GM10266 (cell line): ENCODE results near the gene VAV1.

Experiments
- DNase-seq: peaks from one replicate; pipeline ENCODE4 v3.0.0; 2012; ENCODE audit errors: extremely low spot score
- TF ChIP-seq, protein P1 (sequence below): IDR thresholded peaks from 2 replicates; pipeline ENCODE4 v1.5.1; 2012; ENCODE audit warnings: mild to moderate bottlenecking, low read depth; ENCODE audit not compliant: control insufficient read depth, insufficient read depth; ENCODE audit errors: missing control alignments

VAV1 gene

DNA sequence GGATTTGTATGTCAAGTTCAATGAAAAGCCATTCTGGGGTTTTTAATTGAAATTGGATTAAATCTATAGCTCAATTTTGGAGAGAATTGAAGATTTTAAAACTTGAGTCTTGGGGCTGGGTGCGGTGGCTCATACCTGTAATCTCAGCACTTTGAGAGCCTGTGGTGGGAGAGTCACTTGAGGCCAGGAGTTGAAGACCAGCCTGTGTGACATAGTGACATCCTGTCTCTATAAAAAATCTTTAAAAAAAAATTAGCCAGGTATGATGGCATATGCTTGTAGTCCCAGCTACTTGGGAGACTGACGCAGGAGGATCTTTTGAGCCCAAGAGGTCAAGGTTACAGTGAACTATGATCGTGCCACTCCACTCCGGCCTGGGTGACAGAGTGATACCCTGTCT is 41.2 kb downstream of the VAV1 start:
- no peak for DNase-seq
- TF ChIP-seq, protein P1, sequence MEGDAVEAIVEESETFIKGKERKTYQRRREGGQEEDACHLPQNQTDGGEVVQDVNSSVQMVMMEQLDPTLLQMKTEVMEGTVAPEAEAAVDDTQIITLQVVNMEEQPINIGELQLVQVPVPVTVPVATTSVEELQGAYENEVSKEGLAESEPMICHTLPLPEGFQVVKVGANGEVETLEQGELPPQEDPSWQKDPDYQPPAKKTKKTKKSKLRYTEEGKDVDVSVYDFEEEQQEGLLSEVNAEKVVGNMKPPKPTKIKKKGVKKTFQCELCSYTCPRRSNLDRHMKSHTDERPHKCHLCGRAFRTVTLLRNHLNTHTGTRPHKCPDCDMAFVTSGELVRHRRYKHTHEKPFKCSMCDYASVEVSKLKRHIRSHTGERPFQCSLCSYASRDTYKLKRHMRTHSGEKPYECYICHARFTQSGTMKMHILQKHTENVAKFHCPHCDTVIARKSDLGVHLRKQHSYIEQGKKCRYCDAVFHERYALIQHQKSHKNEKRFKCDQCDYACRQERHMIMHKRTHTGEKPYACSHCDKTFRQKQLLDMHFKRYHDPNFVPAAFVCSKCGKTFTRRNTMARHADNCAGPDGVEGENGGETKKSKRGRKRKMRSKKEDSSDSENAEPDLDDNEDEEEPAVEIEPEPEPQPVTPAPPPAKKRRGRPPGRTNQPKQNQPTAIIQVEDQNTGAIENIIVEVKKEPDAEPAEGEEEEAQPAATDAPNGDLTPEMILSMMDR = no peak

GRCh38 chr19:6817179-6817578 is 44.7 kb downstream of the VAV1 start:
- no peak for DNase-seq
- TF ChIP-seq, protein P1 = no peak

DNA sequence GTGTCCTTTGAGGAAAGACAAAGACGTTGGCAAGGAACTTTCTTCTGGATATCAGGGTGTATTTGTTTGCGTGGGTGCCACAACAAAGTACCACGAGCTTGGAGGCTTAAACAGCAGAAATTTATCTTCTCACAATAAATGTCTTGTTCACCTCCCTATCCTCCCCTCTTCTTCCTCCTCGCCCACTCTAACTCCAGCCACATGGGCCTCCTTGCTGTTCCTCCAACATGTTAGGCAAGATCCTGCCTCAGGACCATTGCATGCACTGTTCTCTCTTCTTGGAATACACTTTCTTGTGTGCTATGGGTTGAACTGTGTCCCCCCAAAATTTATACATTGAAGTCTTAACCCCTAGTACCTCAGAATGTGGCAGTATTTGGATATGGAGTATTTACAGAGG is 45.7 kb downstream of the VAV1 start:
- TF ChIP-seq, protein P1 = no peak
- no peak for DNase-seq

- no peak for DNase-seq
- TF ChIP-seq, protein P1 = no peak
Measured at GRCh38 chr19:6819323-6819722, 46.8 kb downstream of the VAV1 start.

DNA sequence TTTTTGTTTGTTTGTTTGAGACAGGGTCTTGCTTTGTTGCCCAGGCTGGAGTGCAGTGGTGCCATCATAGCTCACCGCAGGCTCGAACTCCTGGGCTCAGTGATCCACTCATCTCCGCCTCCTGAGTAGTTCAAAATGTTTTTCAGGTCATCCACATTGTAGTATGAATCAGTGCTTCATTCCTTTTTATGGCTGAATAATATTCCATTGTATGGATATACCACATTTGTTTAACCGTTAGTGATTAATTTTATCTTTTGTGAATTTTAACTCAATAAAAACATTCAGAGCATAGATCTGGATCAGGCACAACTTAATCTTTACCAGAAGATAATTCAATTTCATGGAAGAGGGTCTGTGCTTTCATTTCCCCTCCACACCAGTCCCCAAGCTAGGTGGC is 47.7 kb downstream of the VAV1 start:
- TF ChIP-seq, protein P1 = no peak
- no peak for DNase-seq

DNA sequence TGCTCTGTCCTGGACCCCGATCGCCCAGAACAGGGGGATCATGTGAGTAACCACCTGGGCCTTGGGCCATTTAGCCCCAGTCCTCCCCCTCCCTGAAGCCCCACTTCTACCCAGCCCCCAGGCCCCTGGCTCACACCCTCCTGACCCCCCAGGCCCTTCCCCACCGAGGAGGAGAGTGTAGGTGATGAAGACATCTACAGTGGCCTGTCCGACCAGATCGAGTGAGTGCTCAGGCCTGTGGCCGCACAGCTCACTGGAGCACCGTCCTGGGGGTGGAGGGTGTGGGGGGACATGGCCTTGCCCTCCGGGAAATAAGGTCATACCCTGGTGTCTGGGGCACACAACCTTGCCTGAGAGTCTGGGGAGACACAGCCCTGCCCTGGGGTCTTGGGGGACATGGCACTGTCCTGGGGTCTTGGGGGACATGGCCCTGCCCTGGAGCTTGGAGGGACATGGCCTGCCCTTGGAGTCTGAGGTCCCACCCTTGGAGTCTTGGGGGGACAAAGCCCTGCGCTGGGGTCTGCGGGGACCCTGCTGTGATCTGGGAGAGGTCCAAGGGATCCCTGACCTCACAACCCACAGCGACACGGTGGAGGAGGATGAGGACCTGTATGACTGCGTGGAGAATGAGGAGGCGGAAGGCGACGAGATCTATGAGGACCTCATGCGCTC is 49.3 kb downstream of the VAV1 start:
- TF ChIP-seq, protein P1 = no peak
- no peak for DNase-seq

GRCh38 chr19:6822311-6822670 is 49.8 kb downstream of the VAV1 start:
- TF ChIP-seq, protein P1 = no peak
- DNase-seq = no peak
